ENCODE results near the gene RRM1.
"Not testable (repeated sequence)": the region's sequence is repeated elsewhere in the genome, so short reads cannot be mapped to it uniquely, and the experiment has no call there.

The RRM1 gene

DNA sequence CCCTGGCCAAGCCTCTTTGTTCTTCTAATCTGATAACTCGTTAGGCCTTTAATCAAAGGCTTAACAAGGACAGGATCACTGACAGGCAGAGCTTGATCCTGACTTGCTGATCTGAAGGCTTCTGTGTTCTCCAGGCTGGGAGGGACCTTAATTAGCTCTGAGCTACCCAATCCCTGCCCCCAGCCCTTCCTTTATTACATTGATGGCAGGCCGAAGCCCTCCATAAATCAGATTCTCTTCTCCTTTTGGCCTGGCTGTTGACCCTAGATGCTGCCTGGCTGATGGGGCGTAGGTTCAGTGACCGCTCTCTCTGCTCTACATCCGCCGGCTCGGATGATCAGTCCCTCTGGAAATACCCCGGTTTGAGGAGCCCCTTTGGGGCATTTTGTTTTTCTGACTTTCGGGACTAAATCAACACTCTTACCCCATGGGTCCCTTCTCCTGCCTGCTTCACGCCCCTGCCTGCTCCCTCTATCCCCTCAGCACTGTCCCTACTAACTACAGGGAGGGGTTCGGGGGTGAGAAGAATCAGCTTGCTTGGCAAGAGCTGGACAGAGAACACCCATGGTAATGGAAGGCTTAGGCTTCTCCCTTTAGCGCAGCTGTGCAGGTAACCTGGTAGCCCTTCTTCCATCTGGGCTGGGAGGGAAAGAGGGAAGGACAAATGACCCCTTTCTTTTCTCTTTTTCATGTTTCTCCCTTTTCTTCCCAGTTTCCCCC, 10.0 kb upstream of the RRM1 start:
- DNase-seq = no peak

DNA sequence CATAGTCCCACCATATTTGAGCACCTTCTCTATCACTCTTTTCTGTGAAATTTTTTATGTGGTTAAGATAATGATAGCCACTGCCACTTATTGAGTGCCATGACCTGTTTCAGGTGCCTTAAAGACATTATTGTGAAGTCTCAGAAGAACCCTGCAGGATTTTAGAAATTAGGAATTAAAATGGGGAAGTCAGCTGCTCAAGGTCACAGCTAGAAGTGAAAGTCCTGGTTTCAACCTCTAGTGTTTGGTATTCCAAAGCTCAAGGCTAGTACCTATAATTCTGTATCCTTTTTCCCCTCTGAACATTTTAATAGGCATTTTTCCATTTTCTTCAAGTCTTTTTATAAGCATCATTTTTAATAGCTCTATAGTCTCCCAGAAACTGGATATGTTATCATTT, 9.0 kb upstream of the RRM1 start:
- DNase-seq = no peak

- no peak for DNase-seq
Measured at GRCh38 chr11:4086575-4087353, 7.8 kb upstream of the RRM1 start.

GRCh38 chr11:4087551-4087950, 7.0 kb upstream of the RRM1 start:
- peak; percentile 31 for DNase-seq

DNA sequence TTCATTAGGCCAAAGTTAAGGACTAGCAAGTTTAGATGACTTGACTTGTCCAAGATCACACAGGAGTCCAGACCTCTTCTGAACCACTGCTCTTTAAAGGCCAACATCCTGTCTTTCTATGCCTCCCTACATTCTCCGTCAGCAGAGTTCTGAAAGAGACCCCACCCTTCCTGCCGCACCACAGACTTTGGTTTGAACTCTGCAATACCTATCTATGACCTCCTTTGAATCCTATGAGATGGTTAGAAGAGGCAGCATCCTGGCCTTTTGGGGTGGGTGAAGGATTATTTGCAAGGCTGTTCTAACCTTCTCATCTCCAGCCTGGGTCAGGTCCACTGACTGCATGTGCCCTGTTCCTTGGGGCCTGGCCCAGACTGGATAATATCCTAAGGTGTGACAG, 4.3 kb upstream of the RRM1 start:
- no peak for DNase-seq

DNA sequence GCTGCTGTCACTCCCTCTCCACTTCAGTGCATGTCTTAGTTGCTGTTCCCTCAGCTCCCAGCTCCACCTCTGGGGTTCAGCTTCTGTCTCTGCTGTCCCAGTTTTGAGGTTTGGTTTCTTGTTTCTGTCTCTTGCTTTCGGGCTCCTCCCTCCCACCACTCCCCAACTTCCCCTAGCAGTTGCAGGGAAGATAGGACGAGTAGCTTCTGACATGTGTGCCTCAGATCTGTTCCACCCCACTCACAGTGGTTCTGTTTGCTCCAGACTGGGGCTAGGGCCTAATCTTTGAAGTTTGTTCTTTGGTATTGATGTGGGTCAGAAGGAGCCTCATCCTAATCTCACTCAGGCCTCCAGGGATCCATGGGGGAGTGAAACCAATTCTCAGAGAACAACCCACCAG, 2.6 kb upstream of the RRM1 start:
- no peak for DNase-seq

DNA sequence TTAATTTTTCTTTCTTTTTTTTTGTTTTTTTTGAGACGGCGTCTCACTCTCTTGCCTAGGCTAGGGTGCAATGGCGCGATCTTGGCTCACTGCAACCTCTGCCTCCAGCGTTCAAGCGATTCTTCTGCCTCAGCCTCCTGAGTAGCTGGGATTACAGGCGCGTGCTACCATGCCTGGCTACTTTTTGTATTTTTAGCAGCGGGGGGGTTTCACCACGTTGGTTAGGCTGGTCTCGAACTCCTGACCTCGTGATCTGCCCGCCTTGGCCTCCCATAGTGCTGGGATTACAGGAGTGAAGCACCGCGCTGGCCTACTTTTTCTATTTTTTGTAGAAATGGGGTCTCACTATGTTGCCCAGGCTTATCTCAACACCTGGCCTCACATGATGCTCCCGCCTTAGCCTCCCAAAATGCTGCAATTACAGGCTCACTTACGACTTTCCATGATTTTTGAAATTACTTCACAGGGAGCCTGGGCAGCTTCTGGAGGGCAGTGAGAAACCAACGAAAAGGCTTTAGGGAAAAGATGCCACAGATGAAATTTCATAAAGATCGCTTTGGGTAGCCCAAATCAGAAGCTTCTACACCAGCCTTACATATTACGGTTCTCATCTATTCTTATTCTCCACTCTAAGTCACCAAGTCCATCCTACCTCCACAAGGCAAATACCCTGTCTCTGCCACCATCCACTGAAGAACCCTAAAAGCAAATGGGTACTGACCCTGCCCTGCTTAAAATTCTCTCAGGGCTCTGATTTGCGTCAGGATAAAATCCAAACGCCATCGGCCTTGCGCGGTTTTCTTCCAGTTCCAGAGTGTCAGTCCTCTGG, 866 bp upstream of the RRM1 start:
- DNase-seq = no peak

DNA sequence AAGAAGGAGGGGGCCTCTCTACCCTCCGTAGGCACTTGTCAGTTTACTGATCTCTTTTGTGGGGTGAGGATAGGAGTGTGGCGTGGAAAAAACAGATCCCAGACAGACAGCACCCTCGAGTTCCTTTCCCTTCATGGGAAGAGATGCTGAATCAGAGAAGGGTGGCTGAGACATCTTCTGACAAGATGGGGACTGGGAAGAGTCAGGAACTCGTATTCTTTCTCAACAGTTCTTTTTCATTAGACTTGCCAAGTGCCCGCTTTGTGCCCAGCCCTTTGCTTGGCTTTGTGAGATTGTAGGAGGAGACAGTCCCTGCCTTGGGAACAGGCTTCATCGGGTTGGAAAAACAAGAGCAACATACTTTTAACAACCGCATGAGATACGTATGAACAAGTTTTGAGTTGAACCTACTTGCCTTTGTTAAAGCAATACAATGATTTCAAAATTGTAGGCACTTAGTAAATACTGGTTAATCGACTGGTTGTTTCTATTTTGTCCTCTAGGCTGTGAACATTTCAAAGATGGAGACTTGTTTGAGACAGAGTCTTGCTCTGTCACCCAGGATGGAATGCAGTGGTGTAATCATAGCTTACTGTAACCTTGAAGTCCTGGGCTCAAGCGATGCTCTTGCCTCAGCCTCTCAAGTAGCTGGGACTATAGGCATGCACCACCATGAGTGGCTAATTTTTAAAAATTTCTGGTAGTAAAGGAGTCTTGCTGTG, 1.1 kb downstream of the RRM1 start:
- peak; percentile 56 for DNase-seq

DNA sequence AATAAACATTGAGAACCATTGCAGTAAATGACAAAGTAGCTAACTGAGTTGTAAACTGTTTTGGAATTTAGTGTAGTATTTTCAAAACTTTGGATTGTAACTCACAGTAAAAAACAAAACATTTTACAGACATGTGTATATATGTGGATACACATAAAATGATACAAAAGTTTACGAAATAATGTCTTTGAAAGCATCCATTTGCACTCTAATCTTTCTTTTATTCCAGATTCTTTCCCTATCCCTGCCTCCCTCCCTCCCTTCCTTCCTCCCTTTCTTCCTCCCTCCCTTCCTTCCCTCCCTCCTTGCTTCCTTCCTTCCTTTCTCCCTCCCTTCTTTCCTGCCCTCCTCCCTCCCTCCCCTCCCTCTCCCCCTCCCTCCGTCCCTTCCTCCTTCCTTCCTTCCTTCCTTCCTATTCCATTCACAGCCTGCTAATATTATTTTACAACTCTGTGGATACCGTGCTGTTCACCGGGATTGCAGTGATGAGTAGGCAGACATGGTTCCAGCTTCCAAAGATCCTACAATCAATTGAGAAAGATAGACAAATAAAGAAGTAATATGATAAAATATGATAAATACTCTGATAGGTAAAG, 3.5 kb downstream of the RRM1 start:
- DNase-seq = no peak

- no peak for DNase-seq
Measured at GRCh38 chr11:4102711-4103110, 8.1 kb downstream of the RRM1 start.

GRCh38 chr11:4103269-4103668, 8.7 kb downstream of the RRM1 start:
- DNase-seq = no peak

- no peak for DNase-seq
Measured at GRCh38 chr11:4105916-4106315, 11.3 kb downstream of the RRM1 start.

DNA sequence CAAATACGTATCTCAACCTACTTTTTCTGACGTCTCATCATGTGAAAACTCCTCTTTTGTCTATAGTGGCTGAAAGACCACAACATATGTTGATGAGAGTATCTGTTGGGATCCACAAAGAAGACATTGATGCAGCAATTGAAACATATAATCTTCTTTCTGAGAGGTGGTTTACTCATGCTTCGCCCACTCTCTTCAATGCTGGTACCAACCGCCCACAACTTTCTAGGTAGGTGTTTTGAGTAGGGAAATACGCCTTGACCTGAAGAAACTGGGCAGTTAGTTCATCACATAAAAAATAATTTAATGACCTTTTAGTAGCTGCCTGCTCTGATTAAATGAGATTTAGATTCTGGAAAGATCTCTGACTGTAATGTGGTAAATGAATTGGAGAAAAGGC, 17.2 kb downstream of the RRM1 start:
- DNase-seq = no peak

DNA sequence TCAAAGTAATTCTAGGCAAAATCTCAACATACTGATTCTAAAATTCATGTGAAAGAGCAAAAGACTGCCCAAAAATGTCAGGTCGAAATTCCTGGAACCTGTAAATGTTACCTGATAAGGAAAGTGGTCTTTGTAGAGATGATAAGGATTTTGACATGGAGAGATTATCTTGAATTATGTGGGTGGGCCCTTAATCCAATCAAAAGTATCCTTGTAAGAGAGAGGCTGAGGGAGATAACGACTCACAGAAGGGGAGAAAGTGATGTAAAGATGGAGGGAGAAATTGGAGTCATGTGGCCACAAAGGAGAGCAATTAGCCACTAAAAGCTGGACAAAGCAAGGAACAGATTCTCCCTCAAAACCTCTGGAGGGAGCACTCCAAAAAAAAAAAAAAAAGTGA, 20.5 kb downstream of the RRM1 start:
- DNase-seq = no peak

DNA sequence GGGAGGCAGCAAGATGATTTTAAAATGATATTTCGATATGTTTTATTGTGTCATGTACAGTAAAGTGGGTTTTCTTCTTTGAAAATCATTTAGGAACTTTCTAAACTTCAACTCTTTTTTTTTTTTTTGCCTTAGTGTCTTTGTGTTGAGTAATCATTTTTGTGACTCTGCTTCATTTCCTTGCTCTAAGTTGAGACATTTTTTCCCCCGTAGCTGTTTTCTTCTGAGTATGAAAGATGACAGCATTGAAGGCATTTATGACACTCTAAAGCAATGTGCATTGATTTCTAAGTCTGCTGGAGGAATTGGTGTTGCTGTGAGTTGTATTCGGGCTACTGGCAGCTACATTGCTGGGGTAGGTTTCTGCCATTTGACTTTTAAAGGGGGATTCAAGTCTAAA, 23.5 kb downstream of the RRM1 start:
- DNase-seq = peak; percentile 51

DNA sequence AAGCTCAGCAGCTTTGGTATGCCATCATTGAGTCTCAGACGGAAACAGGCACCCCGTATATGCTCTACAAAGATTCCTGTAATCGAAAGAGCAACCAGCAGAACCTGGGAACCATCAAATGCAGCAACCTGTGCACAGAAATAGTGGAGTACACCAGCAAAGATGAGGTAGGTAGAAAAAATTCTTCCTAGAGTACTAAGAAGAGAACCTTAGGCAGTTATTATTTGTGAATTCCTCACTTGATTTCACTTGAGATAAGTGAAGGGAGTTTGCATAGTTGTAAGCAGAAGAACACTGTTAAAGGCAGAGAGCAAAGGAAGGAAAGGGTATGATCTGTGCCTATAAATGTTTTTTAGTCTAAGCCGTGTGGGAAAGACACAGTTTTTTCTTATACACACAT, 28.6 kb downstream of the RRM1 start:
- DNase-seq = no peak

- DNase-seq = peak; percentile 11
Measured at GRCh38 chr11:4125141-4125540, 30.5 kb downstream of the RRM1 start.

- no peak for DNase-seq
Measured at GRCh38 chr11:4127357-4127756, 32.8 kb downstream of the RRM1 start.

DNA sequence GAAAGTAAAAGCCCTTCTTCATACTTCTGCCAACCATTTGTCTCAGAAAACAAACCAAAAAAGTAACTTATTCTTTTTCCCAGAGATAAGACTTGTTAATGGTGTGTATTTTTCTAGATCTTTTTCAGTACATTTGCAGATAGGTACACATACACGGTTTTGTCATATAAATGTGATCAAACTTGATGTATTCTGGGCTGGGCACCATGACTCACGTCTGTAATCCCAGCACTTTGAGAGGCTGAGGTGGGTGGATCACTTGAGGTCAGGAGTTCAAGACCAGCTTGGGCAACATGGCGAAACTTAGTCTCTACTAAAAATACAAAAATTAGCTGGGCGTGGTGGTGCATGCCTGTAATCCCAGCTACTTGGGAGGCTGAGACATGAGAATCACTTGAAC, 35.6 kb downstream of the RRM1 start:
- not testable (repeated sequence) for DNase-seq

DNA sequence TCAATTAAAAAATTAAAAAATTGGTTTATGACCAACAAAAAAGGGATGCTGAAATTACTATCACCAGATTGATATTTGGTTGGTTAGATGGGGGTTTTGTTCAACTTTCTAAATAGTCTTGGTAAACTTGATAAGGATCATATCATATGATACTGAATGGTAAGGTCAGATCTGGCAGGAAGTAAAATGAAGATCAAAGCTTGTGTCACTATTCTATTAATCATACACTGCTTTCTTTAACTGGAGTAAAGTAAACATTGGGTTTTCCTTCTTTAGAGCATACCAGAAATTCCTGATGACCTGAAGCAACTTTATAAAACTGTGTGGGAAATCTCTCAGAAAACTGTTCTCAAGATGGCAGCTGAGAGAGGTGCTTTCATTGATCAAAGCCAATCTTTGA, 40.2 kb downstream of the RRM1 start:
- peak; percentile 37 for DNase-seq

DNA sequence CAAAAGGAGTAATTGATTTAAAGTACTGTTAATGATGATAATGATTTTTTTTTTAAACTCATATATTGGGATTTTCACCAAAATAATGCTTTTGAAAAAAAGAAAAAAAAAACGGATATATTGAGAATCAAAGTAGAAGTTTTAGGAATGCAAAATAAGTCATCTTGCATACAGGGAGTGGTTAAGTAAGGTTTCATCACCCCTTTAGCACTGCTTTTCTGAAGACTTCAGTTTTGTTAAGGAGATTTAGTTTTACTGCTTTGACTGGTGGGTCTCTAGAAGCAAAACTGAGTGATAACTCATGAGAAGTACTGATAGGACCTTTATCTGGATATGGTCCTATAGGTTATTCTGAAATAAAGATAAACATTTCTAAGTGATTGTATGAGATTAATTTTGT, 43.9 kb downstream of the RRM1 start:
- no peak for DNase-seq

DNA sequence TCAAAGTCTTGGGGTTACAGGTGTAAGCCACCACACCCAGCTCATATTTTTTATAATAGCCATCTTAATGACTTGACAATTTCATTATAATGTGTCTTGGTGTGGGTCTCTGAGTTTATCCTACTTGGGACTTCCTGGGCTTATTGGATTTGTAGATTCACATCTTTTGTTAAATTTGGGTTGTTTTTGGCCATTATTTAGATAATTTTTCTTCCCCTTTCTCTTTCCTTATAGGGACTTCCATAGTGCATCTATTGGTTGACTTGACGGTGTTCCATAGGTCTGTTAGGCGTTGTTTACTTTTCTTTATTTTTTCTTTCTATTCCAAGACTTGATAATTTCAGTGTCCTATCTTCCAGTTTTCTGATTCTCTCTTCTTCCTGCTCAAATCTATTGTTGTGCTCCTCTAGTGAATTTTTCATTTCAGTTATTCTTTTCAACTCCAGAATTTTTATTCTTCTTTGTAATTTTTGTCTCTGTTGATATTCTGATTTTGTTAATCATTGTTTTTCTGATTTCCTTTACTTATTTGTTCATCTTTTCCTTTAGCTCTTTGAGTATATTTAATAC, 45.6 kb downstream of the RRM1 start:
- DNase-seq = no peak

Data from fibroblast of upper back skin (primary cell).